Kidney (tissue), 14 donors: ENCODE results near the gene HSP90AB1. TPM values are rescaled to one million over a fixed set of nuclear protein-coding genes. Genes with fewer than 3 reads are reported as not detected.

Experiments
- DNase-seq, 5 donors: peaks; one replicate each; pipeline ENCODE4 v3.0.0-alpha.2; 2013 to 2020
- FAIRE-seq: peaks from 2 replicates; lab custom pipeline; 2012; peaks lifted over from hg19 to GRCh38; lab: Jason Lieb, UNC
- H3K27ac ChIP-seq, 2 donors: one replicate each; pipeline ENCODE4 v1.7.0; 2013; ENCODE audit warnings: low read depth in 2 of 2, low read length in 2 of 2, inconsistent platforms in 1 of 2
- H3K27me3 ChIP-seq: one replicate; pipeline ENCODE4 v1.7.1; 2013; ENCODE audit warnings: low read length, inconsistent platforms; ENCODE audit not compliant: control insufficient read depth, insufficient read depth
- H3K36me3 ChIP-seq, 3 donors: one replicate each; pipeline versions ENCODE4 v1.7.0 to v1.7.1; 2013; ENCODE audit warnings: low read length in 3 of 3, control low read depth in 1 of 3, inconsistent platforms in 1 of 3; ENCODE audit not compliant: insufficient read depth in 3 of 3, control insufficient read depth in 2 of 3
- H3K4me1 ChIP-seq, 3 donors: one replicate each; pipeline versions ENCODE4 v1.7.0 to v1.7.1; 2013; ENCODE audit warnings: low read length in 3 of 3, inconsistent platforms in 1 of 3, low read depth in 1 of 3; ENCODE audit not compliant: control insufficient read depth in 2 of 3, insufficient read depth in 2 of 3
- H3K4me3 ChIP-seq, 3 donors: one replicate each; pipeline versions ENCODE4 v1.7.0 to v1.8.1; 2013; ENCODE audit warnings: low read length in 3 of 3, control low read depth in 1 of 3, inconsistent platforms in 1 of 3
- H3K9ac ChIP-seq, 3 donors: one replicate each; pipeline versions ENCODE4 v1.7.0 to v1.7.1; 2013; ENCODE audit warnings: low read length in 3 of 3, control low read depth in 1 of 3, inconsistent platforms in 1 of 3
- H3K9me3 ChIP-seq, 3 donors: one replicate each; pipeline versions ENCODE4 v1.7.0 to v1.7.1; 2013; ENCODE audit warnings: low read length in 3 of 3, control low read depth in 1 of 3, inconsistent platforms in 1 of 3; ENCODE audit not compliant: control insufficient read depth in 2 of 3, insufficient read depth in 1 of 3
- CTCF ChIP-seq: IDR thresholded peaks from 3 replicates; pipeline ENCODE4 v1.5.1; 2012; ENCODE audit warnings: mild to moderate bottlenecking, moderate library complexity, borderline replicate concordance; ENCODE audit not compliant: insufficient read depth; ENCODE audit errors: extremely low read depth
- intact Hi-C: fragments of 100-400 bp; cut with DNase I; formaldehyde crosslinking; loops from one replicate; pipeline ENCODE4 v1.11.1; 2022
- polyA plus RNA-seq: library from polyadenylated mRNA; stranded (reverse); fragments of 350-450 nt; fragmentation: Illumina TruSeq; extraction: RNeasy Lipid Tissue Mini Kit (QIAGEN cat#74804); gene quantifications from one replicate; pipeline ENCODE4 v1.2.3, GENCODE V29; 2014; ENCODE audit warnings: low read depth, low replicate concordance; ENCODE audit not compliant: insufficient read depth
- total RNA-seq: library from RNA; stranded (reverse); fragmentation: NEBNext Ultra II Directional; extraction: Animal tissue kit (Norgen Biotek cat#: 25700); gene quantifications from one replicate; pipeline ENCODE4 v1.2.1, GENCODE V29; 2021
- donor health status: control.
- donor health status: control.
- donor health status: control.
- donor health status: control.
- donor health status: control.
- donor health status: DM: yes; HTN: yes; CAD: no.
- donor health status: Normal renal cell carcinoma (clear cell type).

Gene HSP90AB1
- total and polyA plus RNA-seq, 2 donors from 2014 or later = 499 to 551 TPM

- Histone ChIP-seq H3K27ac (peak within 1 kb of the TSS; percentile 68 to 75), H3K9me3 (no peaks in the 10 kb centered on the region), H3K36me3 (no peaks in the 10 kb centered on the region), H3K4me3 (peak within 1 kb of the TSS; percentile 61 to 78 (median 70)), H3K4me1 (peaks cover 2 to 26% (median 22%) of the 10 kb centered on the region in 3 donors), H3K27me3 (peaks cover 12% of the 10 kb centered on the region), H3K9ac (peak within 1 kb of the TSS; percentile 33 to 82 (median 81))
- peak; percentile 96 to 99 (median 97) for DNase-seq
- intact Hi-C loops = no loop called here
- no peak for FAIRE-seq
- TF ChIP-seq CTCF = peak; percentile 15
Observed at GRCh38 chr6:44265007-44265721, 18.3 kb downstream of the HSP90AB1 start, which contains the start of gene NFKBIE. NFKBIE (minus strand) TSS chr6:44265551; CDS start chr6:44265346, 205 bp downstream.

- no peak overlapping the region for H3K9ac ChIP-seq
- DNase-seq (peak in 1 of 5 donors; percentile 64), FAIRE-seq (no peak)
- no peaks in the 10 kb centered on the region for H3K9me3 ChIP-seq
- H3K27me3 ChIP-seq = peaks cover 12% of the 10 kb centered on the region
- H3K36me3 ChIP-seq = no peaks in the 10 kb centered on the region
- H3K4me3 ChIP-seq = peak overlapping the region; percentile 4 to 78 (median 28)
- intact Hi-C loops = no loop called here
- H3K27ac ChIP-seq = no peak overlapping the region
- H3K4me1 ChIP-seq = peaks cover 2 to 26% (median 22%) of the 10 kb centered on the region in 3 donors
- no peak for TF ChIP-seq CTCF
Observed at GRCh38 chr6:44265722-44266233, 18.9 kb downstream of the HSP90AB1 start.

GRCh38 chr6:44266347-44266746 lies 19.4 kb downstream of the HSP90AB1 start:
- FAIRE-seq (no peak), DNase-seq (no peak)
- Histone ChIP-seq H3K4me3 (no peak overlapping the region), H3K9me3 (no peaks in the 10 kb centered on the region), H3K27ac (no peak overlapping the region), H3K36me3 (no peaks in the 10 kb centered on the region), H3K9ac (no peak overlapping the region), H3K4me1 (peaks cover 2 to 29% (median 22%) of the 10 kb centered on the region in 3 donors), H3K27me3 (peaks cover 12% of the 10 kb centered on the region)
- no peak for TF ChIP-seq CTCF
- intact Hi-C loops = no loop called here
